ENCODE results near the gene HGS.
"Not testable (repeated sequence)": the region's sequence is repeated elsewhere in the genome, so short reads cannot be mapped to it uniquely, and the experiment has no call there.

HGS gene

GRCh38 chr17:81722184-81723120 lies 38.6 kb downstream of the HGS start:
- no peak for DNase-seq

DNA sequence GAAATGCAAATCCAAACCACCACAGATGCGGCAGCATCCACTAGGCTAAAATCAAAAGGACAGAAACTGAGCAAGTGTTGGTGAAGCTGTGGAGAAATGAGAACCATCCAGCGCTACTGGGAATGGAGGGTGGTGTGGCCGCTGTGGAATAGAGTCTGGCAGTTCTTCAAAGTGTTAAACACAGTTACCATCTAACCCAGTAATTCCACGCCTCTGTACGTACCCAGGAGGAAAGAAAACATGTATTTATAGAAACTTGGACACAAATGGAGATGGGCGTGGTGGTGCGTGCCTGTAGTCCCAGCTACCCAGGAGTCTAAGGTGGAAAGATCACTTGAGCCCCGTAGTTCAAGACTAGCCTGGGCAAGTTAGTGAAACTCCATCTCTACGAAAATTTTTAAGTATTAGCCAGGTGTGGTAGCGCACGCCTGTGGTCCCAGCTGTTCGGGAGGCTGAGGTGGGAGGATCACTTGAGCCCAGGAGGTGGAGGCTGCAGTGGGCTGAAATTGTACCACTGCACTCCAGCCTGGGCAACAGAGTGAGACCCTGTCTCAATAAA lies 39.9 kb downstream of the HGS start:
- DNase-seq = no peak

DNA sequence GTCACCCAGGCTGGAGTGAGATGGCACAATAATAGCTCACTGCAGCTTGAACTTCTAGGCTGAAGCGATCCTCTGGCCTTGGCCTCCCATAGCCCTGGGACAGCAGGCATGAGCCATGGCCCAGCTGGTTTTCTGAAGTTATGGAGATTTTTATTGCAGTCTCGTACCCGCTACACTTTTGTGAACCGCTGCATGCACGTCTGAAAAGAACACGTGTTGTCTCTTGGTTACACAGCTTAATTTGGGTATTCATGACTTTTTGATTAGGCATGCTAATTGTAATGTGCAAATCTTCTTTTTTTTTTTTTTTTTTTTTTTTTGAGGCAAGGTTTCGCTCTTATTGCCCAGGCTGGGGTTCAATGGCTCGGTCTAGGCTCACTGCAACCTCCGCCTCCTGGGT lies 41.6 kb downstream of the HGS start:
- DNase-seq = no peak

- DNase-seq = no peak
Observed at GRCh38 chr17:81726004-81726403, 42.2 kb downstream of the HGS start.

- DNase-seq = no peak
Observed at GRCh38 chr17:81727324-81728031, 43.7 kb downstream of the HGS start.

DNA sequence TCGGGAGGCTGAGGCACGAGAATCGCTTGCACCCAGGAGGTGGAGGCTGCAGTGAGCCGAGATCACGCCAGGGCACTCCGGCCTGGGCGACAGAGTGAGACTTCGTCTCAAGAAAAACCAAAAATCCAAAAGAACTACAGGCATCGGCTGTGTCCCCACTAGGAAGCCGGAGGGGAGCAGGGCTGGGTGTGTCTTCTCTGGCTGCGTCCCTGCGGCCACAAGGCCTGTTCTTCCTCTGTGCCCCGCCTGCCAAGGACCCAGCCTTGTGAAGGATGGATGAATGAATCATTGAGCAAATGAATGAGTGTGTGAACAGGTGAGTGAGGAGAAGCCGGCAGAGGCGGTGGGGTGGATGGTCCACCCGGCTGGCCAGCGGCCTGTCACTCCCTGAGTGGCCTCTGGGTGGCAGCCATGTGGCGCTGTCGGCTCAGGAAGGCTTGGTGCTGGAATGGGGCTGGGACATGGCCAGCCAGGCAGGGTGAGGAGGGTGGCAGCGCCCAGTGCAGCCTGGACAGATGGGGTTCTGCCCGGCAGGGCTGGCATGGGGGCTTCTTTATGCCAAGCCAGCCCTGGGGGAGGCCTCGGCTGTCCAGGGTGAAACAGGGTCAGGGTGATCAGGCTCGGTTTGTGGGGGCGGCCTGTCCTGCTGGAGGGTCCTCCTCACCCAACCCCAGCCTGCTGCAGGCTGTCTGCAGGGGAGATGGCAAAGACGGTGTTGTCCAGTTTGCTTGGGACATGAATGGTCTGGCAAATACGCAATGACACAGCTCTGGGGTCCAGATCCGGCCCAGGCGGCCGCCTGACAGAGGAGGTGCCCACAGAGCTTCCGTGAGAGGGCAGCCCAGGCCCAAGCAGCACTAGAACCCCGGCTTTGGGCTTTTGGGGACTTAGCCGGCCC lies 49.9 kb downstream of the HGS start:
- DNase-seq = peak; percentile 12

DNA sequence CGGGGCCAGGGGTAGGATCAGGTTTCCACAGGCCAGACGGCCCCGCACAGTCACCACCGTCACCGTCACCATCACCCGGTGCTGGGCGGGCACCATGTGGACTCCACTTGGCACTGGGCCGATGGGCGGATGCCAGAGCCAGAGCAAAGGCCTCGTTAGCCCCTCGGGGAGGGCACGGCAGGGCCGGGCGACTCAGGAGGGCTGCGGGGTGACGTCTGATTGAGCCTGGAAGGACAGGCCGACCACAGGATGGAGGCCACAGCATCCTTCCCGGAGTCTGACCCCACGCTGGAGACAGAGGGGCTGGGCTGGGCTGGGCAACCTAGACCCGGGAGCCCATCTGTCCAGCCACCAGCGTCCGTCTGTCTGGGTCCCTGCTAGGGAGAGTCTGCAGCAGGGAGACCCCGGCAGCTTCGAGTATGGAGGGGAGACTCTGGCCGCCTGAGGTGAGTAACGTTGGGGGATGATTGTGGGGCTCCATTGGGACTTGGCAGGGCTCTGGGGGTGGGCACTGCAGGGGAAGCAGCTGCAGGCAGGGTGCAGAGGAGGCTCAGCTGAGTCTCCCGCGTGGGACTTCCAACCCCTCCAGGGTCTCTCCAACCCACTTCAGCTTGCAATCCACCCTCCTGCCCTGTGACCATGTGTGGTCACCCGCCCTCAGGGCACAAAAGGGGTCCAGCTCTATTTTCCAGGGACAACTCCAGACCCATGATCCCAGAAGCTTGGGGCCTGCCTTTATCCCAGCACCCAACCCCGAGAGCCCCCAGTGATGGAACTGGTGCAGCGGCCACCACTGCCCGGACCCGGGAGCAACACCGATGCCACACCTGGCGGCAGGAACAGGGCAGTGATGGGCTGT lies 50.8 kb downstream of the HGS start:
- DNase-seq = no peak

DNA sequence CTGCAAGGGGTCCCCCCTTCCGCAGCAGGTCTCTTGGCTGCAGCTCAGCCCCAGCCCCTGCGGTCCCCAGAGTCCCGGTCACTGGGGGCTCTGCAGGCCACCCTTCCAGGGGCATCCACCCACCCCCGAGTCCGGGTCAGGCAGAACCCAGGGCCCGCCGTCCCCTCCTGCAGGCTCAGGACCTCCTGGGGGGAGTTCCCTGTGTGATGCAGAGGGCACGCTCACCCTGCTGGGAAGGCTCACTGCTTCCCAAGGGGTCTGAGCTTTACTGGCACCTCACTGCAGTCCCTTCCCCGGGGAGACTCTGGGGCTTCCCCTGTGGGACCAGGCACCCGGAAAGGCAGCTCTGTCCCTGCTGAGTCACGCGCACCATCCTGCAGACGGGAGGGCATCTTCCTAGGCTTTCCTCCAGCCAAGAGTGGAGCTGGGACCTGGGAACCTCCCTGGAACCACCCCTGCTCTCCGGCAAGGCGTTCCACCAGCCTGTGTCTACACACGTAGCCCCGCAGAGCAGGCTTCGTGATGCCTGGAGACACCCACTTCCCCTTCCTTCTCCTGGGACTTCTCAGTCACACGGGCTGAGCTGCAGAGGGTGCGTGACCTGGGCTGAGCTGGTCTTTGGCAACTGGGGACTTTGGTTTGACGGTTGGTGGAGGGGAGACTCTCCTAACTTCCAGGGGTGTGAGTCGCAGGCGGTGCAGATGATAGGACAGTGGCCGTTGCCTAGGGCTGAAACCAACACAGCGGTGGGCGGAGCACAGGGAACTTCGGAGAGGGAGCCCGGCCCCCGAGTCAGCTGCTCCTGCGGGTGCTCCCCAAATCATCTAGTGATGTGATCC lies 51.7 kb downstream of the HGS start:
- DNase-seq = no peak

GRCh38 chr17:81737947-81738800 lies 54.4 kb downstream of the HGS start:
- no peak for DNase-seq

DNA sequence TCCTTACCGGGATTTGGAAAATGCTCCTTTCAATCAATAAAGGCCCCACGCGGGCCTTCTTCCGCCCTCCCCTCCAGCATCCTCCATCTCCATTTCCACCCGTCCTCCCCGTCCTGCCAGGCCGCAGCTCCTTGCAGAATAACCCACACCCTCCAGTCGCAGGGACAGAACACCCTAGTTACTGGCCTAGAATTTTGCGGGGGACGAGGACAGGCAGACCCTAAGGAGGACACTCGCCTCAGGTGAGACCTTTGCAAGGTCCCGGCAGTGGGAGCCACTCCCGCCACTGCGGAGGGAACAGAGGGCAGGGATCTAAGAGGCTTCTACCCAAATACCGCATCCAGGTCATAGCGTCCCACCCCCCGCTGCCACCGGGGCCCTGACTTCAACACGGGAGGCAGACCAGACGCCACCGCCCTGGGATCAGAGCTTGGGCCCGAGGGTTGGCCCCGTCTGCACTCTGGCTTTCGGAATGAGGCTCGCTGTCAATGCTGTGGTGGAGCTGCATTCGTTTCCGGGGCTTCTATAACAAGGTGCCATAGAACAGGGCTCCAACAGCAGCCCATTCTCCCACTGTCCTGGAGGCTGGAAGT lies 55.1 kb downstream of the HGS start:
- no peak for DNase-seq

DNA sequence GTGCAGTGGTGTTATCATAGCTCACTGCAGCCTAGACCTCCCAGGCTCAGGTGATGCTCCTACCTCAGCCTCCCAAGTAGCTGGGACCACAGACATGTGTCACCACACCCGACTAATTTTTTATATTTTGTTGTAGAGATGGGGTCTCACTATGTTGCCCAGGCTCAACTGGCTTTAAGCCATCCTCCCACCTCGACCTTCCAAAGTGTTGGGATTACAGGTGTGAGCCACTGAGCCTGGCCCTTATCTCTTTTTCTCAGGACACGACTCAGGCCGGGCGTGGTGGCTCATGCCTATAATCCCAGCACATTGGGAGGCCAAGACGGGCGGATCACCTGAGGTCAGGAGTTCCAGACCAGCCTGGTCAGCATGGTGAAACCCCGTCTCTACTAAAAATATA lies 55.8 kb downstream of the HGS start:
- DNase-seq = not testable (repeated sequence)

- no peak for DNase-seq
Observed at GRCh38 chr17:81740395-81740961, 56.7 kb downstream of the HGS start.

DNA sequence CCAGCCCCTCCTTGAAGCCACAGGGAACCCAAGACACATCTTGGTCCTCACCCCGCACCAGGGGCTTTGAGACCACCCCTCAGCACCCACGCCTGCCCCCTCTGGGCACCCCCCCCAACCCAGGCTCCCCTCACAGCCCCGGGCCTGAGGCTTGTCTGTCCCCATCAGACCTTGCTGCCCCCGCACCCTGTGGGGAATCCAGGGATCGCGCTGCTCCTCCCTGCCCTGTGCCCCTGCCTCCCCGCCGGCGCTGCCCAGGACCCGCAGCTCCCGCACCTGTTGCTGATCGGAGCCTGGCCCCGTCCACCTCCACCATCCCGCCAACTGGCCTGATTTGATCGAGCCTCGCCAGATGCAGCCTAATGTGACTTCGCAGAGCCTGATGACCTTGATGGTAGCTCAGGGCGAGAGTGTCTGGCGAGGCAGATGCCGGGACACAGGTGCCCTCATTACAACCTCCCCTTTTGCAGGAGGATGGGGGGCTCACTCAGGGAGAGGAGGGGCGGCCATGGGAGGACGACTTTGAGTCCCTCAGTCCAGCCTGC lies 57.3 kb downstream of the HGS start:
- no peak for DNase-seq

DNA sequence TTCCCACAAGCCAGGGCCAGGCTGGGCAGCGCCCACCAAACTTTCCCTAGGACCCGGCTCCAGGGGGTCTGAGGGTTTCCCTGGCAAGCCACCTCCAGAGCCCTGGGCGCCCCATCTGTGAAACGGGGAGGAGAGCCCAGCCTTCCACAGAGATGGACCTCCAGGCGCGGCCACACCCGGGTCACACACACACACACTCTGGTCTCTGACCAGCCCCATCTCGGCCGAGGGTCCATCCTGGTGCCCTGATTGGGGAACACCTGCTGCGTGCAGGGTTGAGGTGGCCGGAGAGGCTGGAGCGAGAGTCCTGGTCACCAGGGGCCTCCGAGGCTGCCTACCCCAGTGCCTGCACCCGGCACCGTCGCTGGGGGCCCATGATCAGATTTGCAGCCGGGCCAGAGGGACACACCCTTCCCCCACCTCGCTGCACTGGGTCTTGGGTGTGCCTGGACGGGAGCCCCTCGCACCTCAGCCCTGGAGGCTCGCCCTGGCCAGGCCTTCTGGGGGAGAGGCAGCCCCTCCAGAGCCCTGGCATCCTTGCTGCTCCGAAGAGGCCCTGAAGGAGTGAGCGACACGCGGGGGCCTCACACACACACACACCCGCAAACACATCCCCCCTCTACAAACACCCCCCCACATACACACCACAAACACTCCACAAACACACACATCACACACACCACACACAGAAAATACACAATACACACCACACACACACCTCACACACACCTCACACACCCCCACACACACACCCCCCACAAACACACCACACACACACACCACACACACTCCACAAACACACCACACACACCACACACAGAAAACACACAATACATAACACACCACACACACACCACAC lies 58.0 kb downstream of the HGS start:
- DNase-seq = no peak
